HPDE6-E6E7 (cell line): ENCODE data around the gene PRSS53.
"Not testable (repeated sequence)": the region's sequence is repeated elsewhere in the genome, so short reads cannot be mapped to it uniquely, and the experiment has no call there.

Experiments
- DNase-seq: peaks from one replicate; pipeline ENCODE4 v3.0.0; 2011; ENCODE audit warnings: missing footprints; ENCODE audit errors: extremely low spot score

PRSS53 gene

DNA sequence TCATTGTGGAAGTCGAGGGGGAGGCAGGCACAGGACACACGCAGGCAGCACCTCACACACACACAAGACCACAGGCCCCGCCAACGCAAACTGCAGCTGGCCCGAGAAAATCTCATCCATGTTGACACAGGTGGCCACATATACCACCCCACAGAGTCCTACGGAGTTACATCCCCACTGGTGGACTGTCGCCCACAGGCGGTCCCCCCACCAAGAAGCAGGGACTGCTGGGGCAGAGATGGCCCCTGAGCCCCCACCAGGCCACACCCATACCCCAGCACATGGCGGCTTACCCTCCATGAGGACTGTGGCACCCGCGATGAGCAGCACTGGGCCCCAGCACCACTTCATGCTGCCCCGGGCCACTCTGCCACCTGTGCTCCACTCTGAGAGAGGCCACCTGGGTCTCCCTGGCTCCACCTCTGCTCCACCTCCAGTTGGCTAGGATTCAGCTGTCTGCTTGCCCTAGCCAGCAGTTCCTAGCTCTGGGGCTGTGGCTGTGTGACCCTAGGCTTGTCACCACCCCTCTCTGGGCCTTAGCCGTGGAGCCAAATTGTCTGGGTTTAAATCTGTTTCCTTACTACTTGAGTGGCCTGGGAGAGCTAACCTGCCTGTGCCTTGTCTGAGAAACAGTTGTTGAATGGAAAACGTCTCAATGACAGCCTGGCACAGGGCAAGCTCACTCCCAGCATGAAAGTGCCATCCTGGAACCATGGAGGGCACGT, at the start of gene PRSS53:
TSS of gene PRSS53 (minus strand) at position 485 of the 725 bp plus-strand sequence. CDS start at position 351, 134 bp downstream.
- DNase-seq: no peak

DNA sequence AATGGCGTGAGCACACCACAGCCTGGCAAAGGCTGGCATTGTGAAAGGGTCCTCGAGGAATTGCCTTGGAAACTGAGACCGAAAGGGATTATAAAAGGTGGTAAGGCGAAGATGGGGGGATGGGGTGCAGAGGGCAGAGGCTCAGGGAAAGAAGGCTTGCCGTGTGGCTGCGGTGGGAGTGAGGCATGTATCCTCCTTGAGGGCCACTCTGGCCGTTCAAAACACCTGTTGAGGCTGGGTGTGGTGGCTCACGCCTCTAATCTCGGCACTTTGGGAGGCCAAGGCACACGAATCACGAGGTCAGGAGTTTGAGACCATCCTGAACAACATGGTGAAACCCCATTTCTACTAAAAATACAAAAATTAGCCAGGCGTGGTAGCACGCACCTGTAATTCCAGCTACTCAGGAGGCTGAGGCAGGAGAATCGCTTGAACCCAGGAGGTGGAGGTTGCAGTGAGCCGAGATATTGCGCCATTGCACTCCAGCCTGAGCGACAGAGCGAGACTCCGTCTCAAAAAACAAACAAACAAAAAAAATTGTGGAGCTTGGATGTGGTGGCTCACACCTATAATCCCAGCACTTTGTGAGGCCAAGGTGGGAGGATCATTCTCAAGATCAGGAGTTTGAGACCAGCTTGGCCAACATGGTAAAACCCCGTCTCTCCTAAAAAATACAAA, 48.2 kb upstream of the PRSS53 start:
- DNase-seq: not testable (repeated sequence)

DNA sequence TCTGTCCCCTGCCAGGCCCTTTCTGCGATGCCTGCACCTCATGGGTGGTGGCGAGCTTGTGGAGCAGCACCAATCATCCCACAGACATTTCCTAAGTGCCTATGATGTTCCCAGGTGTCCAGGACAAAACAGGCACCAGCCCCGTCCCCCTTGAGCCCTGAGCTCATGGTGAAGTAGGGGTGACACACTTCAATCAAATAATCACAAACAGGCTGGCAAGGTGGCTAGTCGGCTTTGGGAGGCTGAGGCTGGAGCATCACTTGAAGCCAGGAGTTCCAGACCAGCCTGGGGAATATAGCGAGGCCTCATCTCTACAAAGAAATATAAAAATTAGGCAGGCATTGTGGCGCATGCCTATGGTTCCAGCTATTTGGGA, 47.5 kb upstream of the PRSS53 start:
- no peak for DNase-seq

DNA sequence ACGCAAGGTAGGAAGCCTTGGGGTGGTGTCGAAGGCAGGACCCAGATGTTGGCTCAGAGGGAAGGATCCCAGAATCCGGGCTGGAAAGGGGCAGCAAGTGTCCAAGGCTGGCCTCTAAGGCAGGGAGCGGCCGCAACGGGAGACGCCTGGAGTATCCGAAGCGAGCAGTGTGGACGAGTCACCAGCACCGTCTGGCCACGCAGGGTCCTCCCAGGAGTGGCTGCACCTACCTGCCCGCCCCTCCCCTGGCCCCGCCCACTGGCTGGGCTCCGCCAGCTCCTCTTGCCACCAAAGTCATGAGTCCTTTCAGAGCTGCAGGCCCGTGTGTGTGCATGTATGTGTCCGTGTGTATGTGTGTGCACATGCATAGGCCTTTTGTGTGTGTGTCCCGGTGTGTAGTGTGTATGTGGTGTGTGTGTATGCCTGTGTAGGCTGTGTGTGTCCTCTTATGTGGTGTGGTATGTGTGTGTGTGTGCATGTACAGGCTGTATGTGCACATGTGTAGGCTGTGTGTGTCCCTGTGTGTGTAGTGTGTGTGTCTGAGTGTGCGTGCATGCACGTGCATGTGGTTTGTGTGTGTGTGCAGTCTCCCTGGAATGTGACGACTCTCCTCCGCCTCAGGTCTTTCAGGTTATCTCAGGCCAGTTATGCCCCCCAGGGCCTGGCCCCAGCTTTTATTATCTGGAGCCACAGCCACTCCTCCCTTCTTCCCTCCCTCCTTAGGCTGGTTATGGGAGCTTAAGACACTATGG, 47.0 kb upstream of the PRSS53 start, which contains the start of gene PRSS8:
TSS of gene PRSS8 (minus strand) at position 193 of the 752 bp plus-strand sequence. CDS start 229 bp downstream, outside the sequence.
- DNase-seq: peak; percentile 76

DNA sequence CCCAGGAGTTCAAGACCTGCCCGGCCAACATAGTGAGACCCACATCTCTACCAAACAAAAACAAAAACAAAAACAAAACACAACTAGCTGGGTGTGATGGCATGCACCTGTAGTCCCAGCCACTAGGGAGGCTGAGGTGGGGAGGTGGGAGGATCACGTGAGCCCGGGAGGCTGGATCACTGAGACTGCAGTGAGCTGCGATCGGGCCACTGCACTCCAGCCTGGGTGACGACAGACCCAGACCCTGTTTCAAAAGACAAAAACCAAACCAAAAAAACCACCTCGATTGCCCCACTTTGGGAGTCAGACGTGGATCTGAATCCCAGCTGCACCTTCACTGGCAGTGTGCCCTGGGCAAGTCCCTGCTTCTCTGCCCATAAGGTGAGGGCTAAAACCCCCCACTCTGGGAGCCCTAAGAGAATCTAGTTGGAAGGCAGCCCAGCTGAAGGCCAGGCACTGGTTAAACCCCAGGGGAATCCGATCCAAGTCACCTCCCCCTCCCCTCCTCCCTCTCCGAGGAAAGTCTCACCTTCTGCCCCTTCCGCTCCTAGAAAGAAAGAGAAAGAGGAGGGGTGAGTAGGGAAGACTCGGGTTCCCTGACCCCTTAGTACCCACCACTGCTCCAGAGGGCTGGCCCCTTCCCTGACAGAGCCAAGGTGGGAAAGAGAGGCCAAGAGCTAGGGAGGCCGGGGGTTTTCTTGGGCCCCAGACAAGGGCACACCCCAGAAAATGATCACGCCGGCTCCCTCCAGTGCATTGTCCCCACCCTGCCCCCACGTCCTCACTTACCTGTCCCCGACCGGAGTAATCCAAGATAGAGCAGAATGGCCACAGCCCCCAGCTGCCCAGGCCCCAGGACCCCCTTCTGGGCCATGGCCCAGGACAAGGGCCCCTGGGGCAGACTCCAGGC, 46.1 kb upstream of the PRSS53 start:
- no peak for DNase-seq

DNA sequence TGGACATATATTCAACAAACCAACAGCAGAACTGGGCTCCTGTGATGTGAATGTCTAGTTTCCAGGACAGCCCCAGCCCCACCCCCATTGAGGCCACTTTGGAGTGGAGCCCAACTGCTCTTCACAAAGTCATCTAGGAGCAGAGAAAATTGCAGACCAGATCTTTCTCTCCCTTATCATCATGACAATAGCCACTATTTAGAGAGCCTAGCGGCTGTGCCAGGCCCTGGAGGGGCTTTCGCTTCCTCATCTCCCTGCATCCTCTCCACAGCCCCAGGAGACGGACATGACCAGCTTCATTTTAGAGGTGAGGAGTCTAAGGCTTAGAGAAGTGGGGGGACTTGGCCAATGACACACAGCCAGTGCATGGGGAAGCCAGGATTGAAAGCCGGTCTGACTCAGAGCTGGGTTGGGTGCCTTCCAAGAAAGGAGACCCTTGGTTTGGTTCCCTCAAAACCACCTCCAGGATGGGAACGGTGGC, 45.4 kb upstream of the PRSS53 start:
- peak; percentile 54 for DNase-seq

DNA sequence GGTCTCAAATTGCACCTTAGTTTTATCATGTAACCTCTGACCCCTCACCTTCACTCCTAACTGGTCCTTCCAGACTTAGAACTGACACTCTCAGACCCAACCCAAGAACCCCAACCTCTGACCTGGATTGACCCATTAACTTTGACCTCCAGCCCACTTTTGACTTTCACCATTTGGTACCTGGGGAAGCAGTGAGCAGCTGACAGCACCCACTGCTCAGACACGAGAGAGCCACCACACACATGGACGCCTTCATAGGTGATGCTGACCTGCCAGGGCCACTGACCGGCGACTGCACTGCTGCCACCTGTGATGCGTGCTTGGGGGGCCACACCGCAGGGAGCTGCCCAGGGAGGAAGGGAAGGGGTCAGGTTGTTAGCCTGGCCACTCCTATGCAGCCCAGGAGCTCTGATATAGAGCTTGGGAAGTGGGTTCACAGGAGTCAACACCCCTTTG, 44.3 kb upstream of the PRSS53 start:
- DNase-seq: no peak

DNA sequence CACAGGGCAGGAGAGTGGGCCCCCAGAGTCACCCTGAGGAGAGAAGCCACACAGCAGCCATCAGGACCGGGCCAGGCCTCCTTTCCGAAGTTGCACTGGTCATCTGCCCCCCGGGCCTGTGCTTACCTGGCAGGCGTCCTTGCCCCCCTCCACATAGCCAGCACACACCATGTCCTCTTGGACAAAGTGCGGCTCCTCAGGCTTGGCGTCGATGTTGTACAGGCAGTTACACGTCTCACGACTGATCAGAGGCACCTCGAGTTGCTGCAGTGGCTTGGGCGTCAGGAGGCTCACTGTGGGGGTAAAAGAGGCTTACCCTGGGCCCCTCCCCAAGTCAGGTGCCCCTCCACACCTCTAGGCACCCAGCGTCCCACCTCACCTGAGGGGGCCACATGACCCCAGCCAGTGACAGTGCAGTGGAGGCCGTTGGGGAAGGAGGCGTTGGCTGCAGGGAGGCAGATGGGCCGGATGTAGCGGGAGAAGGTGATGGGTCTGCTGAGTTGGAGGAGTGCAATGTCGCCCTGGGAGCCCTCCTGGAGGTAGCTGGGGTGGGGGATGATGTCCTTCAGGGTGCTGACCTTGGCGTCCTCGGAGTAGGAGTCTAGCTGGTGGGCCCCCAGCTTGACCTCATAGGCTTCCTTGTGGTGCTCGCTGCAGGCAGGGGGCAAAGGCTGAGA, 43.7 kb upstream of the PRSS53 start:
- DNase-seq: no peak

DNA sequence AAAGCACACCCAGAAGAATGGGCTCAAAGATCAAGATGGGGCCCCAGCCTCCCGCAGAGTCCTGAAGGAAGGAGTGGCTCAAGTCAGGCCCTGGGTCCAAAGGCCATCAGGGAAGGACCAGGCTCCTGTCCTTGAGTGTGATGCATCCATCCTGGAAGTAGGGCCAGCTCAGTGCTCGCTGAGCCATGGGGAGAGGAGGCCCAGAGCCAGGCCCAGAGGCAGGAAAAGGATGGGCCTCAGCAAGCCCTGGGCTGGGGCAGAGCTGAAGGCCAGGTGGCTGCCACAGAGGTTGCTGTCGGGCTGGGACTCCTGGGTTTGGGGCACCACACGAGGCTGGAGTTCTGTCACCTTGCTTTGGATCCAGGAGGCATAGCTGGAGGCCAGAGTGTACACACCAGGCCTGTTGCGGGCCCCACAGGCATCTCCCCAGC, 43.1 kb upstream of the PRSS53 start:
- DNase-seq: no peak

DNA sequence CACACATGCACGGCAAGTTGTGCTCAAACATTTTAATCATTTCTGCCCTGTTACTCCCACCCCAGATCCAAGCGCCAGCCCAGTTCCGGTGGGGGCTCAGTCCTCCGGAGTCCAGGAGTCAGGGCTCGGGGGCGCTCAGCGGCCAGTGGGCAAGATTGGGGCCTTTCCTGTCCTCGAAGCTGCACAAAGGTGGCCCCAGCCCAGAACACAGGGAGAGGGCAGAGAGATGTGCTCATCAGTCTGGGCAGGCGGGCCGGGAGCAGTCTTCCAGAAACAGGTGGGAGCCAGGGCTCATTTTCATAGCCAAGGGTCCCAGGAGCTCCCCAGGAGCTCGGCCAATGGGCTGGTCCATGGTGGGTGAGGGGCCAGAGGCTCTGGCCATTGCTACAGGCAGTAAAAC, 42.7 kb upstream of the PRSS53 start:
- no peak for DNase-seq

DNA sequence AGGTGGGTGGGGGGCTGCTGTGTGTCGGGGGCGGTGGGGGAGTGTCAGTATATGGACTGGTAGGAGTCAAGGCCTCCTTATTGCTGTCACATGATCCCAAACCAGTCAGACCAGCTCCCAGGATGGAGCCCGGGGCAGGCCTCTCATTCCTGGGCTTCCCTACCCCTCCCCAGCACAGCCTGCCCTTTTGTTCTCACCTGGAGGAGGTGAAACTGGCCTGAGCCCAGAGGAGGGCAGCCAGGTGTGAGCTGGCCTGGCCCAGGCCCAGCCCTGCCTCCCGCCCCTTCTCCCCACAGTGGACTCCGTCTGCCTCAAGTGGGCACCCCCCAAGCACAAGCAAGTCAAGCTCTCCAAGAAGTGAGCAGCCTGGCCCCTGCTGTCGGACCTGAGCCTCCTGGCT, 42.2 kb upstream of the PRSS53 start:
- DNase-seq: peak; percentile 84

DNA sequence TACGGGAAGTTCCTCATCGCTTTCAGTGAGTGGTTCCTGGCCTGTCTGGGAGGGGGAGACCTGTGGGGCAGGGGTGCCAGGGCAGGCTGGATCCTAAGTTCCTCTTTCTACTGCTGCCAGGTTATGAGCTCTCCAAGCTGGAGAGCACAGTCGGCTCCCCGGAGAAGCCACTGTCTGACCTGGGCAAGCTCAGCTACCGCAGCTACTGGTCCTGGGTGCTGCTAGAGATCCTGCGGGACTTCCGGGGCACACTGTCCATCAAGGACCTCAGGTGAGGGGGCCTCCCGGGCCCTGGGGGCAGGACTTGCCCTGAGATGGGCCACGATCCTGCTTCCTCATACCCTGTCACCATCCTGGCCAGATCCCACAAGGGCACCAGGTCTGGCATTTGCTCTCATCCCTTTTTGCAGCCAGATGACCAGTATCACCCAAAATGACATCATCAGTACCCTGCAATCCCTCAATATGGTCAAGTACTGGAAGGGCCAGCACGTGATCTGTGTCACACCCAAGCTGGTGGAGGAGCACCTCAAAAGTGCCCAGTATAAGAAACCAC, 41.7 kb upstream of the PRSS53 start:
- DNase-seq: no peak

DNA sequence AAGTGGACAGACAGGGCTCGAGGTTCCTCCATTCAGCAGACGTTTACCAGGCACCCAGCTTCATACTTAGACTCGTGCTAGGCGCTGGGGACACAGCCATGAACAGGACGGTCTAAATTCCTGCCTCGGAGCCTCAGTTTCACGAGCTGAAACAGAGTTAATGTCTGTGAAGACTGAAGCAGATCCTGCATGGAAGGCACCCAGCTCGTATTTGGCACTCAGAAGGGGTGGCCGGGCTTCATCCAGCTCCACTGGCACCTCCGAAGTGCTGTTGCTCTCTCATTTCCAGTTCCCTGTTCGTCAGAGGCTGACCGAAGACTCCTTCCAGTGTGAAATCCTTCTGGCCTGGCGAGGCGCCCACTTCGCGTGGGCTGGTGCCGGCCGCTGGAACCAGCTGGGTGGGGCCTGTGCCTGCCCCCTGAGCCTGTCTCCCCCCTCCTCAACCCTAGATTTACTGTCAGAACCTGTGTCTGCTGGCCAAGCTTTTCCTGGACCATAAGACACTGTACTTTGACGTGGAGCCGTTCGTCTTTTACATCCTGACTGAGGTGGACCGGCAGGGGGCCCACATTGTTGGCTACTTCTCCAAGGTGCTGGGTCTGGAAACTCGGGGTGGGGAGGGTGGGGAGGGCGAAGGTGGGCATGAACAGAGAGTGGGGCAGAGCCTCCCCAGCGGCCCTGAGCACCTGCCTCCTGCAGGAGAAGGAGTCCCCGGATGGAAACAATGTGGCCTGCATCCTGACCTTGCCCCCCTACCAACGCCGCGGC, 41.0 kb upstream of the PRSS53 start:
- DNase-seq: no peak

DNA sequence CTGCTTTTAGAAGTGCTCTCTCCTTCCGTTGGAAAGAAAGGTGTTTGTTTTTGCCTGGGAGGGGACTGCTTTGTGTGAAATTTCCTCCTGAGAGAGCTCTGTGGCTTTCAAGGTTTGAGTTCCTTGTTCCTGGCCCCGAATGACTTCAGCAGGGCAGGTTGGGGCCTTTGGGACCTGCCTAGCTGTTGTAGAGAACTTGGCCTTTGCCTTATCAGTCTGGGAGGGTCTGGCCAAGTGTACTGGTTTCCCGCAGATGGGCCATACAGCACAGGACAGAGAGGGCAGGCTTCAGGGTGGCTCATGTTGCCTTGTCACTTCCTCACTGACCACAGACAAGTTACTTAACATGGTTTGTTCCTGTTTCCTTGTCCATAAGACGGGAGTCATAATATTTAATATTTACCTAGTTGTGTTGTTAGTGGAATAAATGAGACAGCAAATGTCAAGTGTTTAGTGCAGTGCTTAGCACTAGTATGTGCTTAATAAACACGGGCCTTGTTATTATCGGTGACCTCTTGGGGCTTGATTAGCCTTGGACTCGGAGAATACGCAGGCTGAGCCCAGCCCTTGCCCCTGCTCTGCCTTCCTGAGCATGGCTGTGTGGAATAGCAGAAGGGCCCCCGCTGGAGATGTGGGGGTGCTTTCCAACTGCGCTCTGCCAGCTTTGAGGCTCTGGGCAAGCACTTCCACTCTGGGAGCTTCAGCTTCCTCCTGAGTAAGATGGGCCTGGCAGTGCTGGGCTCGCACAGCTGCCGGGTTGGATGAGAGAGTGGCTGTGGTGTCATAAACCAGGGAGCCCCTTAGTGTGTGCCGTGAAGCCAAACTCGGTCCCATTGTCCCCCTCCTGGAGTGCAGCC, 40.2 kb upstream of the PRSS53 start:
- DNase-seq: no peak

DNA sequence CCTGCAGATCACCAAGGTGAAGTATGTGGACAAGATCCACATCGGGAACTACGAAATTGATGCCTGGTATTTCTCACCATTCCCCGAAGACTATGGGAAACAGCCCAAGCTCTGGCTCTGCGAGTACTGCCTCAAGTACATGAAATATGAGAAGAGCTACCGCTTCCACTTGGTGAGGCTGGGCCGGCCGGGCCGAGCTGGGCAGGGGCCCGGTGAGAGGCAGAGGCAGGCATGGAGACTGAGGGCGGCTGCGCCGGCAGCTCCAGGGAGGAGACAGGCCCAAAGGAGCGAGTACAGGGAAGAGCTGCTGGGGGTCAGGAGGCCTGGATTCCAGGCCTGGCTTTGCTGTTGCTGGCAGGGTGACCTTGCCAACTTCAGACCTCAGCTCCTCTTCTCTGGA, 38.4 kb upstream of the PRSS53 start:
- no peak for DNase-seq

DNA sequence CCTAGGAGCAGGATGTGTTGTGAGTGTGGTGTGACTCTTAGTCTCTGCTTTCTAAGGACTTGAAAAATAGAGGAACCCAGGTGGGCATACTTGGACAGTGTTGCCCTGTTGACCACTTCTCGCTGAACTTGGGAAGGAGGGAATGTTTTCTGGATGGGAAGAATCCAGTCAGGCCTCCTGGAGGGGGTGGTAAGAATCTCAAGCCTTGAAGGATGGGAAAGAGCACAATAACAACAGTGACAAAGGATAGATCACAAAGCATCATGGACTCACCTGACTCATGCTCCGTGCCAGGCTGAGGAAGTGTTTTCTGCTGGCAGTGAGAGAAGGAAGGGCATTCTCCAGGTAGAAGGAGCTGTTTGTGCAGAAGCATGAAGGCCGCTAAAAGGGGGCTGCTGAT, 37.1 kb upstream of the PRSS53 start:
- no peak for DNase-seq

DNA sequence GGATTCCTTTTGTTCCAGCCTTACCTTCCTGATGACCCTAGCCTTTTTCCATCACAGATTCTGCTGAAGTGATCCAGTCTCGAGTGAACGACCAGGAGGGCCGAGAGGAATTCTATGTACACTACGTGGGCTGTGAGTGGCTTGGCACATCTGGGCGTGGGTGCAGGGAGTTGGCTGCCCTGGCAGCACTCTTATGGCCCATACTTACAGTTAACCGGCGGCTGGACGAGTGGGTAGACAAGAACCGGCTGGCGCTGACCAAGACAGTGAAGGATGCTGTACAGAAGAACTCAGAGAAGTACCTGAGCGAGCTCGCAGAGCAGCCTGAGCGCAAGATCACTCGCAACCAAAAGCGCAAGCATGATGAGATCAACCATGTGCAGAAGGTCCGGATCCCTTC, 31.4 kb upstream of the PRSS53 start:
- DNase-seq: no peak
